ENCODE measurements around the gene PRXL2B.

Gene PRXL2B

DNA sequence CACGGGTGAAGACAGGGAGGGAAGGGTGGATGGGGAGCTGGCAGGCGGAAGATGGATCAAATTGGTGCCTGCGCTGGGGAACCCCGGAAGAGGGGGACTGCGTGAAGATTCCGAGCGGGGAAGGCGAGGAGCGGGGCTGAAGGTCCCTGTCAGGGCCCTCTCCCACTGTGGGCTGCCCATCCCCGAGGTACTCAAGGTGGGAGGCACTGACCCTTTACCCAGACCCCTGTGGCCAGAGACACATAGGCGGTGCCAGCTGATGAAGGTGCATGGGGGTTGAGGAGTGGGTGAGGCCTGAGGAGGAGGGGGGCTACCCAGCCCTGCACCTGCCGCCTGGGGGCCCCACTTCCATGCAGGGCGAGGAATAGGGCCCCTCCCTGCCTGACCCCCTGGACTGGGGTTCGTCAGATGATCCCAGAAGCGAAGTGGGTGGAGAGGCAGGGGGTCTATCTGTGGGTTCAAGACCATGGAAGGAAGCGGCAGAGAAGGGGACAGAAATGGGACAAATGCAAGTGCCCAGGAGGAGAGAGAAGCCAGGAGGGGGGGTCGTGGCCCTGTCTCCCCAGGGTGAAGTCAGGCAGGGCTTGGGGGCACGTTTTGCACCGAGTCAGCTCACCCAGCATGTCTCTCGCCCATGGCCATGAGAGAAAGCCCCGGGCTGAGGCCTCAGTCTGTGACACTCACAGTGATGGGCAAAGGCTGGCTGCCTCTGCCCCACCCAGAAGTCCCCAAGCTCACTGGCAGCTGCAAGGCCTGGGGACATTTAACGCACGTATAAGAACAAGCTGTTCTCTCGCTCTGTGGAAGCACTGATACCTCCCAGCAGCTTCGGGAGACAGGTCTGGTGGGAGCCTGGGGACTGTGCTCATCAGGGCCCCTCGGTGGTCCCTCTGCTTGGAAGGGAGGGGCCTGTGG, 53.3 kb downstream of the PRXL2B start:
- DNase-seq: no peak

- DNase-seq: no peak
Measured at GRCh38 chr1:2640626-2641025, 54.0 kb downstream of the PRXL2B start.

Data from NCI-H524 (cell line).